HepG2 (cell line): Measurements from ENCODE around the gene PLEKHN1. TPM values are rescaled to one million over a fixed set of nuclear protein-coding genes. Genes with fewer than 3 reads are reported as not detected.

ENCODE experiments used
- ATAC-seq: fragments of 200-7000 bp; cut with Tn5 transposase; 3 replicates; pipeline ENCODE4 v1.9.1; 2020; ENCODE audit warnings: mild to moderate bottlenecking, moderate library complexity
- BruUV-seq: library from RNA; stranded (reverse); fragments of 400-500 nt; replicated peaks from 2 replicates; lab custom pipeline; 2021; lab: Mats Ljungman, UMichigan
- CTCF ChIA-PET: fragments of 300-600 bp; formaldehyde crosslinking; extraction: SDS; loops from one replicate; lab custom pipeline; 2021; ENCODE audit warnings: low total read pairs, inconsistent platforms, low intra/inter-chr PET ratio; lab: Yijun Ruan, JAX
- POLR2A ChIA-PET: fragments of 350-600 bp; sonication (Branson Sonifier 250); formaldehyde crosslinking; loops from one replicate; lab custom pipeline; 2020; ENCODE audit warnings: antibody characterized with exemption, inconsistent platforms; lab: Yijun Ruan, JAX
- DNase-seq: peaks from one replicate; pipeline ENCODE4 v3.0.0-alpha.2; 2015; ENCODE audit warnings: low spot score
- FAIRE-seq: peaks from 3 replicates; lab custom pipeline; 2011; peaks lifted over from hg19 to GRCh38; lab: Jason Lieb, UNC
- H2AFZ ChIP-seq: one replicate; pipeline ENCODE4 v1.6.1; 2011; ENCODE audit warnings: low read length, inconsistent platforms
- H3K27ac ChIP-seq: fragments of 300-600 bp; 3 replicates; pipeline ENCODE4 v1.8.0; 2011; ENCODE audit warnings: mixed run types, mild to moderate bottlenecking, mixed read lengths, low read length, inconsistent platforms; ENCODE audit not compliant: insufficient read depth; ENCODE audit errors: extremely low read length
- H3K27me3 ChIP-seq, 2 experiments: fragments of 200-600 bp in 1 of 2; 2 replicates in 1 of 2; 3 replicates in 1 of 2; pipeline versions ENCODE4 v1.6.0 to v1.8.0; 2011; ENCODE audit warnings: low read length in 2 of 2, mild to moderate bottlenecking in 2 of 2, moderate library complexity in 2 of 2, inconsistent platforms in 1 of 2; ENCODE audit not compliant: insufficient read depth in 2 of 2, control insufficient read depth in 1 of 2
- H3K36me3 ChIP-seq, 2 experiments: fragments of 200-600 bp in 1 of 2; replicated peaks in 1 of 2; 2 replicates in 1 of 2; 3 replicates in 1 of 2; pipeline versions ENCODE4 v1.5.1 to v1.8.0; 2011; ENCODE audit warnings: low read length in 2 of 2, inconsistent platforms in 1 of 2; ENCODE audit not compliant: insufficient read depth in 2 of 2, control insufficient read depth in 1 of 2
- H3K4me1 ChIP-seq: 2 replicates; pipeline ENCODE4 v1.5.1; 2012; ENCODE audit warnings: low read length, inconsistent platforms; ENCODE audit not compliant: insufficient read depth
- H3K4me2 ChIP-seq: 2 replicates; pipeline ENCODE4 v1.6.0; 2011; ENCODE audit warnings: low read depth, low read length, inconsistent platforms
- H3K4me3 ChIP-seq, 3 experiments: fragments of 200-600 bp in 1 of 3; sonication (generic), shearing (Covaris generic) in 1 of 3; replicated peaks in 1 of 3; 2 replicates each; pipeline ENCODE4 v1.5.1; 2011 to 2016; ENCODE audit warnings: low read length in 3 of 3, inconsistent platforms in 2 of 3, low read depth in 2 of 3, mild to moderate bottlenecking in 2 of 3, control low read depth in 1 of 3, mixed read lengths in 1 of 3; ENCODE audit not compliant: insufficient read depth in 1 of 3
- H3K79me2 ChIP-seq: one replicate; pipeline ENCODE4 v1.6.1; 2011; ENCODE audit warnings: low read length, inconsistent platforms; ENCODE audit not compliant: insufficient read depth
- H3K9ac ChIP-seq: 2 replicates; pipeline ENCODE4 v1.6.0; 2011; ENCODE audit warnings: mild to moderate bottlenecking, low read depth, low read length, inconsistent platforms; ENCODE audit not compliant: insufficient read depth
- H3K9me3 ChIP-seq: 2 replicates; pipeline ENCODE4 v1.5.1; 2012; ENCODE audit warnings: mild to moderate bottlenecking, low read length
- H4K20me1 ChIP-seq: 2 replicates; pipeline ENCODE4 v1.6.0; 2011; ENCODE audit warnings: inconsistent platforms, mild to moderate bottlenecking, low read length, moderate library complexity; ENCODE audit not compliant: insufficient read depth
- EED ChIP-seq: sonication (generic); formaldehyde crosslinking; IDR thresholded peaks from 2 replicates; pipeline ENCODE4 v1.5.0; 2020; ENCODE audit warnings: mild to moderate bottlenecking, missing genetic modification reagents
- FOSL2 ChIP-seq: sonication (generic); formaldehyde crosslinking; IDR thresholded peaks from 2 replicates; pipeline ENCODE4 v1.4.0; 2020; ENCODE audit warnings: missing genetic modification reagents
- KLF6 ChIP-seq: IDR thresholded peaks from 2 replicates; pipeline ENCODE4 v1.8.0; 2016; ENCODE audit warnings: missing biosample characterization, missing genetic modification reagents
- NR1H2 ChIP-seq: sonication (generic); formaldehyde crosslinking; IDR thresholded peaks from 2 replicates; pipeline ENCODE4 v1.8.1; 2022; ENCODE audit warnings: low read depth, missing genetic modification reagents, borderline replicate concordance
- PHF5A ChIP-seq: IDR thresholded peaks from one replicate; pipeline ENCODE4 v1.6.1; 2018; ENCODE audit warnings: low read depth, missing genetic modification reagents; ENCODE audit not compliant: unreplicated experiment
- SNRNP70 ChIP-seq: fragments of 200-400 bp; formaldehyde crosslinking; IDR thresholded peaks from 2 replicates; pipeline ENCODE4 v1.6.1; 2017; ENCODE audit warnings: mild to moderate bottlenecking, low read depth, low read length, moderate library complexity
- ZFP36 ChIP-seq: fragments of 150-350 bp; IDR thresholded peaks from 2 replicates; pipeline ENCODE4 v1.6.1; 2018; ENCODE audit warnings: borderline replicate concordance, low read length, low read depth; ENCODE audit not compliant: partially characterized antibody
- ZFX ChIP-seq: sonication (generic); formaldehyde crosslinking; IDR thresholded peaks from 2 replicates; pipeline ENCODE4 v1.4.0; 2020; ENCODE audit warnings: mild to moderate bottlenecking, low read depth, missing genetic modification reagents, moderate library complexity
- ZFYVE20 ChIP-seq: sonication (generic); formaldehyde crosslinking; IDR thresholded peaks from 2 replicates; pipeline ENCODE4 v1.8.0; 2023; ENCODE audit warnings: low read depth, mild to moderate bottlenecking, moderate library complexity, missing genetic modification reagents, borderline replicate concordance
- ZNF225 ChIP-seq: sonication (generic); formaldehyde crosslinking; IDR thresholded peaks from 2 replicates; pipeline ENCODE4 v1.4.0; 2020; ENCODE audit warnings: mild to moderate bottlenecking, missing genetic modification reagents
- ZNF556 ChIP-seq: sonication (generic); formaldehyde crosslinking; IDR thresholded peaks from 2 replicates; pipeline ENCODE4 v1.4.0; 2020; ENCODE audit warnings: mild to moderate bottlenecking, missing genetic modification reagents, borderline replicate concordance
- ZSCAN29 ChIP-seq: sonication (generic); formaldehyde crosslinking; conservative IDR thresholded peaks from 2 replicates; pipeline ENCODE4 v1.4.0; 2020; ENCODE audit warnings: mild to moderate bottlenecking, missing genetic modification reagents
- WGBS: methylation state at CpG from one replicate; pipeline ENCODE4 v1.1.6; 2017; ENCODE audit warnings: low lambda C conversion rate; 5-methylcytosine and 5-hydroxymethylcytosine counted together
- in situ Hi-C: cut with HindIII; loops from 2 replicates; pipeline ENCODE4 v1.10.0; 2017; ENCODE audit warnings: low pct_unique_long_range_greater_than_20kb; ENCODE audit not compliant: extremely low pct_ligation_motif_present
- intact Hi-C: fragments of 100-400 bp; cut with micrococcal nuclease; formaldehyde crosslinking; loops from one replicate; pipeline ENCODE4 v1.10.0; 2022; ENCODE audit not compliant: unreplicated experiment
- polyA plus RNA-seq, 8 experiments: library from polyadenylated mRNA; depleted of rRNA in 3 of 8; stranded (reverse) in 7 of 8; unstranded in 1 of 8; fragments of >200 nt; fragmentation: Illumina TruSeq in 4 of 8; extraction: Trizol in 4 of 8; gene quantifications; 2 replicates each; pipeline versions ENCODE4 v1.2.1 to v1.2.3, GENCODE V29; 2011 to 2016; ENCODE audit warnings: low read depth in 4 of 8, missing spikeins in 1 of 8, mixed read lengths in 1 of 8; ENCODE audit not compliant: insufficient read depth in 1 of 8
- total RNA-seq, 5 experiments: library from RNA; depleted of rRNA; stranded (reverse); fragments of >200 nt; fragmentation: Illumina TruSeq; extraction: Trizol; gene quantifications; 2 replicates each; pipeline ENCODE4 v1.2.3, GENCODE V29; 2016; ENCODE audit warnings: low read depth in 1 of 5
- TF ChIP-seq, protein P1 (sequence below): IDR thresholded peaks from 2 replicates; pipeline ENCODE4 v1.6.1; 2016; ENCODE audit warnings: missing compliant biosample characterization, missing genetic modification reagents, borderline replicate concordance
- TF ChIP-seq, protein P2 (sequence below): sonication (generic); formaldehyde crosslinking; IDR thresholded peaks from 2 replicates; pipeline ENCODE4 v1.8.0; 2022; ENCODE audit warnings: low read depth, missing genetic modification reagents

Gene PLEKHN1
- total and polyA plus RNA-seq, 2 of the 13 experiments (the other 11 are each of a cell fraction or from before 2014, with no cell fraction given) = 0.42 to 0.58 TPM

DNA sequence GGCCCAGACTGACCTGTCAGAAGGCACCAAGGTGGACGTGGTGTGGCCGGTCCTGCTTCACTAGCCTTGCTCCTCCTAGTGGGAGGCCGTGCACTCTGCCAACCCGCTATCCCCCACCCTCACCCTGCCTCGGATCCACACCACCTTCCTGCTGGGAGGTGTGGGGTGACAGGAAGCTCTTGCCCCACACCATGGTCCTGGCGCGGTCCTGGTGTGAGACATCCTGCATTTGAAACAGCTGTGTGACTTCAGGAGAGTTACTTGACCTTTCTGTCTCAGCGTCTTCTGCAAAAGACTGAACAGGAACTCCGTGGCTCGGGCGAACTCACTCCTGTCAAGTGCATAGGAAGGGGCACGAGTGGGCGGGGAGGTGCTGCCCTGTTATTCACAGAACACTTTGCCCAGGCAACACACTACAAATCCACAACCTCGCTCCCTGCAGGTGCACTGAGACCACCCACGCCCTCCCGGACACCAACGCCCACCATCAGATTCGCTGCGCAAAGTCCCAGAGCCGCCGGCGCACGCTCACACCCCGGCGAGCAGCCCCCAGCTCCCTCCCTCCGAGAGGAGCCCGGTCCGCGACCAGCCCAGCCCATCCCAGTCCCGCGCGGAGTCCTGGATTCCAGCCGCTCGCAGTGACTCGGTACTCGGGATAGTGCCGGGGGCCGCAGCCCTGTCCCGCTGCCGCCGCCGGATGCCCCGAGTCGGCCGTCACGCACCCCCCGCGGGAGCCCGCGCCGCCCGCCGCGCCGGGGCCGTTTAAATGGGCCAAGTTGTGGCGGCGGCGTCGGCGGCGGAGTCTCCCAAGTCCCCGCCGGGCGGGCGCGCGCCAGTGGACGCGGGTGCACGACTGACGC is 42.9 kb upstream of the PLEKHN1 start, which contains the start of gene SAMD11 (continued):
- TF ChIP-seq, protein P1, sequence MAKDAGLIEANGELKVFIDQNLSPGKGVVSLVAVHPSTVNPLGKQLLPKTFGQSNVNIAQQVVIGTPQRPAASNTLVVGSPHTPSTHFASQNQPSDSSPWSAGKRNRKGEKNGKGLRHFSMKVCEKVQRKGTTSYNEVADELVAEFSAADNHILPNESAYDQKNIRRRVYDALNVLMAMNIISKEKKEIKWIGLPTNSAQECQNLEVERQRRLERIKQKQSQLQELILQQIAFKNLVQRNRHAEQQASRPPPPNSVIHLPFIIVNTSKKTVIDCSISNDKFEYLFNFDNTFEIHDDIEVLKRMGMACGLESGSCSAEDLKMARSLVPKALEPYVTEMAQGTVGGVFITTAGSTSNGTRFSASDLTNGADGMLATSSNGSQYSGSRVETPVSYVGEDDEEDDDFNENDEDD (CRISPR knock-in tag) = peak; percentile 74; the same call in 1 of the 2 replicates
- TF ChIP-seq KLF6 (CRISPR knock-in tag) (no peak), ZSCAN29 (CRISPR knock-in tag) (no peak), ZFYVE20 (CRISPR knock-in tag) (no peak), FOSL2 (no peak), NR1H2 (CRISPR knock-in tag) (no peak)
- TF ChIP-seq, protein P2, sequence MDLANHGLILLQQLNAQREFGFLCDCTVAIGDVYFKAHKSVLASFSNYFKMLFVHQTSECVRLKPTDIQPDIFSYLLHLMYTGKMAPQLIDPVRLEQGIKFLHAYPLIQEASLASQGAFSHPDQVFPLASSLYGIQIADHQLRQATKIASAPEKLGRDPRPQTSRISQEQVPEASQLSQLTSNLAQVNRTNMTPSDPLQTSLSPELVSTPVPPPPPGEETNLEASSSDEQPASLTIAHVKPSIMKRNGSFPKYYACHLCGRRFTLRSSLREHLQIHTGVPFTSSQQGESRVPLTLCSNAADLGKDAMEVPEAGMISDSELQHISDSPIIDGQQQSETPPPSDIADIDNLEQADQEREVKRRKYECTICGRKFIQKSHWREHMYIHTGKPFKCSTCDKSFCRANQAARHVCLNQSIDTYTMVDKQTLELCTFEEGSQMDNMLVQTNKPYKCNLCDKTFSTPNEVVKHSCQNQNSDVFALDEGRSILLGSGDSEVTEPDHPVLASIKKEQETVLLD (CRISPR knock-in tag) = peak; percentile 37; the same call in 1 of the 2 replicates

DNA sequence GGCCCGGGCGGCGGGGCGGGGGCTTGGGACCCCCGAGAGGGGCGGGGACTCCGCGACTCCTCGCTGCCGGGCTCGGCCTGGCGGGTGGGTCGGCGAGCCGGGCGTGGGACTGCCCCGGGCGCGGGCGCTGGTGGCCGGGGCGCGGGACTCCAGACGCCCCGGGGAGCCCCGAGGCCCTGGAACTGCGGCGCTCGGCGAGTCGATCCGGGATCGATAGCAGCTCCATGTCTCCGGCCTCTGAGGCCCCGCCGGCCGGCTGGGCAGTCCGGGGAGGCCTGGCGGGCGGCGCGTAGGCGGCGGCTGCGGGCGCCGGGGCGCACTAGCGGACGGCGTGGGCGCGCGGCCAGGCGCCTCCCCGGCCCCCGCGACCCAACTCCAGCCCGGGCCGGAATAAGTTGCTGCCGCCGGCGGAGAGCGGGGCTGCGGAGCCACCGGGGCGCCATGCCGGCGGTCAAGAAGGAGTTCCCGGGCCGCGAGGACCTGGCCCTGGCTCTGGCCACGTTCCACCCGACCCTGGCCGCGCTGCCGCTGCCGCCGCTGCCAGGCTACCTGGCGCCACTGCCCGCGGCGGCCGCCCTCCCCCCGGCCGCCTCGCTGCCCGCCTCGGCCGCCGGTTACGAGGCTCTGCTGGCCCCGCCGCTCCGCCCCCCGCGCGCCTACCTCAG is 42.2 kb upstream of the PLEKHN1 start:
- no peak overlapping the region for H3K27ac ChIP-seq
- peaks cover 47 to 85% of the 10 kb centered on the region in 2 experiments for H3K27me3 ChIP-seq
- H3K79me2 ChIP-seq = no peaks in the 10 kb centered on the region
- H4K20me1 ChIP-seq = peaks cover 9% of the 10 kb centered on the region; the same call in 1 of the 2 replicates
- peak overlapping the region; percentile 12 to 62 (median 33); a peak in 5 of 6 replicates for H3K4me3 ChIP-seq
- BruUV-seq = no TSS peak
- ChIA-PET CTCF (no interaction called here), POLR2A (no interaction called here)
- no peaks in the 10 kb centered on the region for H3K9me3 ChIP-seq
- intact Hi-C loops = no loop called here
- in situ Hi-C loops = no loop called here
- no peak for TF ChIP-seq SNRNP70
- TF ChIP-seq ZFP36 = peak; percentile 13
- no peak for TF ChIP-seq EED
- 0 out of 2 replicates have a peak, but pooled peaks have one; percentile 8 for TF ChIP-seq ZFX
- TF ChIP-seq PHF5A (CRISPR knock-in tag) = no peak
- TF ChIP-seq ZNF556 (CRISPR knock-in tag) = no peak
- TF ChIP-seq ZNF225 (CRISPR knock-in tag) = no peak
- H3K9ac ChIP-seq = no peak overlapping the region
- no CpG with 5 or more reads among the region's 98 CpGs for WGBS
- ATAC-seq (no peak), DNase-seq (no peak), FAIRE-seq (no peak)
- peak overlapping the region; percentile 60 for H3K4me2 ChIP-seq
- peaks cover 27% of the 10 kb centered on the region for H3K4me1 ChIP-seq
- no peak overlapping the region for H2AFZ ChIP-seq
- H3K36me3 ChIP-seq = no peaks in the 10 kb centered on the region
